Mesendoderm (in vitro differentiated cells): Measurements from ENCODE around the gene IL26. TPM values are rescaled to one million over a fixed set of nuclear protein-coding genes. Genes with fewer than 3 reads are reported as not detected.

Source experiments
- DNase-seq: peaks from one replicate; pipeline ENCODE4 v3.0.0; 2013
- H2AK5ac ChIP-seq: 2 replicates; pipeline ENCODE4 v1.6.1; 2013; ENCODE audit warnings: low read length, inconsistent platforms
- H2BK120ac ChIP-seq: 2 replicates; pipeline ENCODE4 v1.6.1; 2013; ENCODE audit warnings: low read depth, mild to moderate bottlenecking, low read length, moderate library complexity, mixed read lengths
- H2BK15ac ChIP-seq: replicated peaks from 2 replicates; pipeline ENCODE4 v1.6.1; 2013; ENCODE audit warnings: low read depth, mild to moderate bottlenecking, moderate library complexity
- H2BK5ac ChIP-seq: 2 replicates; pipeline ENCODE4 v1.6.1; 2013; ENCODE audit warnings: low read length, inconsistent platforms
- H3K18ac ChIP-seq: 2 replicates; pipeline ENCODE4 v1.6.1; 2013; ENCODE audit warnings: mild to moderate bottlenecking, low read length, mixed read lengths
- H3K23ac ChIP-seq: one replicate; pipeline ENCODE4 v1.6.1; 2013; ENCODE audit warnings: low read length
- H3K27ac ChIP-seq: 2 replicates; pipeline ENCODE4 v1.5.1; 2013; ENCODE audit warnings: low read depth, mild to moderate bottlenecking, inconsistent platforms, low read length, moderate library complexity
- H3K27me3 ChIP-seq: 2 replicates; pipeline ENCODE4 v1.6.1; 2013; ENCODE audit warnings: low read length, control low read depth, mild to moderate bottlenecking, inconsistent platforms; ENCODE audit not compliant: insufficient read depth, poor library complexity
- H3K36me3 ChIP-seq: 2 replicates; pipeline ENCODE4 v1.6.1; 2013; ENCODE audit warnings: low read length, inconsistent platforms; ENCODE audit not compliant: control insufficient read depth, insufficient read depth
- H3K4ac ChIP-seq: one replicate; pipeline ENCODE4 v1.6.1; 2013; ENCODE audit warnings: low read depth, mild to moderate bottlenecking, low read length, moderate library complexity
- H3K4me1 ChIP-seq: 2 replicates; pipeline ENCODE4 v1.6.1; 2013; ENCODE audit warnings: low read depth, low read length, inconsistent platforms; ENCODE audit not compliant: control insufficient read depth
- H3K4me2 ChIP-seq: 2 replicates; pipeline ENCODE4 v1.6.1; 2013; ENCODE audit warnings: low read length
- H3K4me3 ChIP-seq: 2 replicates; pipeline ENCODE4 v1.5.1; 2013; ENCODE audit warnings: mild to moderate bottlenecking, low read length
- H3K56ac ChIP-seq: one replicate; pipeline ENCODE4 v1.6.1; 2013; ENCODE audit warnings: low read length
- H3K79me1 ChIP-seq: 2 replicates; pipeline ENCODE4 v1.6.1; 2013; ENCODE audit warnings: low read length, inconsistent platforms
- H3K79me2 ChIP-seq: 2 replicates; pipeline ENCODE4 v1.6.1; 2013; ENCODE audit warnings: mild to moderate bottlenecking, low read length; ENCODE audit not compliant: control insufficient read depth, insufficient read depth
- H3K9ac ChIP-seq: 2 replicates; pipeline ENCODE4 v1.6.1; 2013; ENCODE audit warnings: low read length, inconsistent platforms
- H4K5ac ChIP-seq: one replicate; pipeline ENCODE4 v1.6.1; 2013; ENCODE audit warnings: low read length
- H4K8ac ChIP-seq: one replicate; pipeline ENCODE4 v1.6.1; 2013; ENCODE audit warnings: low read depth, mild to moderate bottlenecking, control low read depth, low read length, moderate library complexity
- WGBS: extraction: QIAGEN DNeasy Blood & Tissue Kit; methylation state at CpG from one replicate; pipeline ENCODE4 v1.1.7; 2013; ENCODE audit warnings: low lambda C conversion rate, missing lambda C conversion rate; ENCODE audit not compliant: insufficient coverage; ENCODE audit errors: extremely low coverage; 5-methylcytosine and 5-hydroxymethylcytosine counted together
- polyA plus RNA-seq, 2 experiments: library from polyadenylated mRNA; stranded (reverse); fragments of 200-250 nt; gene quantifications; one replicate each; pipeline ENCODE4 v1.2.3, GENCODE V29; 2013

IL26 gene
- polyA plus RNA-seq (2013, experiment 1 of 2), result not detected
- not detected for polyA plus RNA-seq (2013, experiment 2 of 2)

DNA sequence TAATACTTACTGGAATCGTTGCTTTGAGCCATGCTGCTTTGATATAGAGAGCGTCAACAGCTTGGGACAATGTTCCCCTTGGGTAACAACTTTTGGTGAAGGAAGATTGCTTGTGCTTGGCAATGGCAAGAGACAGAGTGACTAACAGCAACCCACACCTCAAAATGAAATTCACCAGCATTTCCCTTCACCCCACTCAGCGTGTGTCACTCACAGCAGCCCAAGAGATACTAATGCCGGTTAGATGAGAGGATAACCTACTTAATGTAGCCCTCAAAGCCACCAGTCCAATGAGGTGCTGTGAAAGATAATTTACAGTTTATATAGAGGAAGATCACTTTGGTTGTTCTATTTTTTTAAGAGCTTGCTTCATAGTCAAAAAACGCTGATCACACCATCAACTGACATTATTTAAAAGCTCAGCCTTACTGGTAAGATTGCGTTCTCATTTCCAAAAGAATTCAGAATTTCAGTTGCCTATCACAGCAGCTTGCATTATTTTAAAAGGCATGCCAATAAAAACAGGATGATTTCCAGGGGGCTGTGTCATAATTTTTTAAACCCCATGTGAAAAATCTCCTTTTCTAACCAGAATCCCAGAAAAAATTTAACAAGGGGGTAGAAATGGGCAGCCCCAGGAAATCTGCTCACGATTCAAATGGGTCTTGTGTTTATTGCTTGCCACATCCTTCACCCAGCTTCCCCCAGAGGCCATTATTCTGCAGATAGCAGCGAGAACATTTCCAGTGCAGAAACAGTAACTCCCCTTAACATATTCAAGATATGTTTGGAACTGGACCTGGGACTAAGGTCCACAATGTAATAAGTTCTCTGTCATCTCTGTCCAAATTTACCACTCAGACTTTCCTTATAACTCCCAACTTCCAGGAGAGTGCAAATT is at the start of gene IL26:
Gene IL26 (minus strand): TSS at position 235 of the 901 bp plus-strand sequence. CDS start 54 bp downstream, at position 181.
- DNase-seq, result no peak
- Histone ChIP-seq H3K79me1 (no peaks in the 10 kb centered on the region), H3K23ac (no peak within 1 kb of the TSS), H3K18ac (no peak within 1 kb of the TSS), H3K79me2 (no peaks in the 10 kb centered on the region), H2BK120ac (no peak within 1 kb of the TSS), H2BK15ac (no peak within 1 kb of the TSS), H2BK5ac (no peak within 1 kb of the TSS), H3K36me3 (no peaks in the 10 kb centered on the region), H3K27me3 (no peaks in the 10 kb centered on the region), H2AK5ac (no peak within 1 kb of the TSS), H3K4me1 (no peaks in the 10 kb centered on the region), H3K4me2 (no peak within 1 kb of the TSS), H3K9ac (no peak within 1 kb of the TSS), H3K56ac (no peak within 1 kb of the TSS), H3K4me3 (no peak within 1 kb of the TSS), H3K27ac (no peak within 1 kb of the TSS), H3K4ac (no peak within 1 kb of the TSS), H4K8ac (no peak within 1 kb of the TSS), H4K5ac (no peak within 1 kb of the TSS)
- WGBS, result no CpG with 5 or more reads among the region's 8 CpGs

GRCh38 chr12:68272732-68273131 is 47.1 kb upstream of the IL26 start:
- no peak overlapping the region for H3K56ac ChIP-seq
- no peak overlapping the region for H3K18ac ChIP-seq
- no peaks in the 10 kb centered on the region for H3K4me1 ChIP-seq
- H3K27me3 ChIP-seq, result no peaks in the 10 kb centered on the region
- no peaks in the 10 kb centered on the region for H3K79me1 ChIP-seq
- no peaks in the 10 kb centered on the region for H3K79me2 ChIP-seq
- no peak overlapping the region for H2BK5ac ChIP-seq
- no peak overlapping the region for H3K4me2 ChIP-seq
- no peak overlapping the region for H4K5ac ChIP-seq
- H3K4me3 ChIP-seq, result no peak overlapping the region
- H4K8ac ChIP-seq, result no peak overlapping the region
- no peak overlapping the region for H3K9ac ChIP-seq
- H2BK120ac ChIP-seq, result no peak overlapping the region
- H3K36me3 ChIP-seq, result no peaks in the 10 kb centered on the region
- no peak for DNase-seq
- H3K4ac ChIP-seq, result no peak overlapping the region
- no peak overlapping the region for H3K27ac ChIP-seq
- H2BK15ac ChIP-seq, result no peak overlapping the region
- no peak overlapping the region for H3K23ac ChIP-seq
- H2AK5ac ChIP-seq, result no peak overlapping the region

- no peak overlapping the region for H3K27ac ChIP-seq
- DNase-seq, result no peak
- no peak overlapping the region for H4K8ac ChIP-seq
- no CpG with 5 or more reads among the region's 8 CpGs for WGBS
- H4K5ac ChIP-seq, result no peak overlapping the region
- H3K4me3 ChIP-seq, result no peak overlapping the region
- H3K4ac ChIP-seq, result no peak overlapping the region
- no peaks in the 10 kb centered on the region for H3K79me2 ChIP-seq
- H3K79me1 ChIP-seq, result no peaks in the 10 kb centered on the region
- H2AK5ac ChIP-seq, result no peak overlapping the region
- H3K4me1 ChIP-seq, result no peaks in the 10 kb centered on the region
- H3K23ac ChIP-seq, result no peak overlapping the region
- no peak overlapping the region for H2BK120ac ChIP-seq
- no peaks in the 10 kb centered on the region for H3K27me3 ChIP-seq
- H3K36me3 ChIP-seq, result no peaks in the 10 kb centered on the region
- H3K9ac ChIP-seq, result no peak overlapping the region
- no peak overlapping the region for H3K56ac ChIP-seq
- H2BK15ac ChIP-seq, result no peak overlapping the region
- no peak overlapping the region for H3K4me2 ChIP-seq
- no peak overlapping the region for H2BK5ac ChIP-seq
- H3K18ac ChIP-seq, result no peak overlapping the region
Measured at GRCh38 chr12:68271346-68271745, 45.7 kb upstream of the IL26 start.

GRCh38 chr12:68270358-68270757 is 44.7 kb upstream of the IL26 start:
- WGBS, result no CpG with 5 or more reads among the region's 3 CpGs
- Histone ChIP-seq H3K27me3 (no peaks in the 10 kb centered on the region), H3K18ac (no peak overlapping the region), H3K79me1 (no peaks in the 10 kb centered on the region), H2BK15ac (no peak overlapping the region), H3K4me2 (no peak overlapping the region), H2AK5ac (no peak overlapping the region), H4K5ac (no peak overlapping the region), H3K4me3 (no peak overlapping the region), H3K23ac (no peak overlapping the region), H3K4ac (no peak overlapping the region), H3K56ac (no peak overlapping the region), H3K27ac (no peak overlapping the region), H3K36me3 (no peaks in the 10 kb centered on the region), H3K4me1 (no peaks in the 10 kb centered on the region), H2BK5ac (no peak overlapping the region), H2BK120ac (no peak overlapping the region), H4K8ac (no peak overlapping the region), H3K79me2 (no peaks in the 10 kb centered on the region), H3K9ac (no peak overlapping the region)
- DNase-seq, result no peak

DNA sequence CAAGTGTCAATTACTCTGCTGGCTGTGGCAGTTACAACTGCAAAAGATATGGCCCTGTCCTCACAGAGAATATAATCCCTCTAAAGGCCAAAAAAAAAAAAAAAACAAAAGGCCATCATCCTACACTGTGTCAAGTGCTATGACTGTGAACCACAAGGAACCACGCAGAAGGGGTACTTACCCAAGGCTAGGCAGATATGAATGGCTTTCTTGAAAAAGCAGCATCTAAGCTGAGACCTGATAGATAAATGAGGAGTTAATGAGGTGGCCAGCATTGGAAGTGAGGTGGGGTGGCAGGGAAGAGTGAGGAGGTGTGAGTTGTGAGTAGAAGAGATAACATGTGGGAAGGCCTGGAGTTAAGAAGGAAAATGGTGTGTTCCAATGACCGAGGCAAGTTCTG is 44.2 kb upstream of the IL26 start:
- DNase-seq, result peak; percentile 72
- Histone ChIP-seq H3K4ac (no peak overlapping the region), H3K4me3 (no peak overlapping the region), H3K4me1 (no peaks in the 10 kb centered on the region), H3K79me1 (no peaks in the 10 kb centered on the region), H4K8ac (no peak overlapping the region), H3K79me2 (no peaks in the 10 kb centered on the region), H3K4me2 (no peak overlapping the region), H3K27ac (no peak overlapping the region), H2BK5ac (no peak overlapping the region), H3K36me3 (no peaks in the 10 kb centered on the region), H3K9ac (no peak overlapping the region), H3K56ac (no peak overlapping the region), H2AK5ac (no peak overlapping the region), H2BK120ac (no peak overlapping the region), H2BK15ac (no peak overlapping the region), H3K23ac (no peak overlapping the region), H3K18ac (no peak overlapping the region), H3K27me3 (no peaks in the 10 kb centered on the region), H4K5ac (no peak overlapping the region)
- WGBS, result no CpG with 5 or more reads among the region's 2 CpGs

- H4K5ac ChIP-seq, result no peak overlapping the region
- H2BK5ac ChIP-seq, result no peak overlapping the region
- no peak overlapping the region for H3K9ac ChIP-seq
- H3K18ac ChIP-seq, result no peak overlapping the region
- no peak overlapping the region for H3K4ac ChIP-seq
- H2AK5ac ChIP-seq, result no peak overlapping the region
- no peaks in the 10 kb centered on the region for H3K79me2 ChIP-seq
- no peak overlapping the region for H2BK15ac ChIP-seq
- H3K36me3 ChIP-seq, result no peaks in the 10 kb centered on the region
- no peaks in the 10 kb centered on the region for H3K79me1 ChIP-seq
- H3K56ac ChIP-seq, result no peak overlapping the region
- H4K8ac ChIP-seq, result no peak overlapping the region
- H3K27me3 ChIP-seq, result no peaks in the 10 kb centered on the region
- H3K27ac ChIP-seq, result no peak overlapping the region
- H3K23ac ChIP-seq, result no peak overlapping the region
- no peaks in the 10 kb centered on the region for H3K4me1 ChIP-seq
- no peak overlapping the region for H3K4me3 ChIP-seq
- H2BK120ac ChIP-seq, result no peak overlapping the region
- H3K4me2 ChIP-seq, result no peak overlapping the region
- DNase-seq, result no peak
Measured at GRCh38 chr12:68268967-68269366, 43.4 kb upstream of the IL26 start.
